Measurements from ENCODE around the gene BPI.

The BPI gene

DNA sequence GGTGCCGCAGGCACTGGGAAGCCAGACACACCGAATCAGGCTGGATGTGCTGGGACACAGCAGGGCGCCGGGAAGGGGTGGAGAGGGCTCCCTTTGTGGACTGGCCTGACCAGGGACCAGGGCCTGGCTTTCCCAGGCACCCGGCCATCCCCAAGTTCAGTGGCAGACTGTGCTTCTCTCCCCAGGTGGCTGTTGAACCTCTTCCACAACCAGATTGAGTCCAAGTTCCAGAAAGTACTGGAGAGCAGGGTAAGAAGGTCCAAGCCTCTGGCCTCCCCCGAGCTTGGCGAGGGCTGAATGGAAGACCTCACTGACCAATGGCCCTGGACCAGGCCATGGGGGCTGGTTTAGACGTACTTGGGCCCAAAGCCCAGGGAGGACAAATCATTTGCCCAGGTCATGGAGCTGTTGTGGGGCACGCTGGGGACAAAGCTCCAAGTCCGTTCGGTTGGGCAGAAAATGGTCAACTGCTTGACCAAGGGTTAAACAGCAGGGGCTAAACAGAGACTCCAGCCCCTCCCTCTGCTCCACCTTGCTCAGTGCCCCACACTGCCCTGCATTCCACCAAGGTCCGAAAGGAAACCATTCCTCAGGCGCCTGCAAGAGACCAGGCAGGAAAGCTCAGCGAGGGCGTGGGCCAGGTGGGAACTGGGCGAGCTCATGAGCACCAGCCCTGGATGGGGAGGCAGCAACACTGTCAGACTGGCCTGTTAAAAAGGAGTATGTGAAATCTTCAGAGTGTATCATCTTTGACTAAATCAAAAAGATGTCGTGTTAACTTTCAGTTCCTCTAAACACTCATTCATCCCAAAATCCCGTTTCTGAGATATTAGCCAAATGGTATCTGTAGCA is 51.4 kb downstream of the BPI start:
- no peak for DNase-seq (ENCODE audit: low read depth)
- TF ChIP-seq, protein P1, sequence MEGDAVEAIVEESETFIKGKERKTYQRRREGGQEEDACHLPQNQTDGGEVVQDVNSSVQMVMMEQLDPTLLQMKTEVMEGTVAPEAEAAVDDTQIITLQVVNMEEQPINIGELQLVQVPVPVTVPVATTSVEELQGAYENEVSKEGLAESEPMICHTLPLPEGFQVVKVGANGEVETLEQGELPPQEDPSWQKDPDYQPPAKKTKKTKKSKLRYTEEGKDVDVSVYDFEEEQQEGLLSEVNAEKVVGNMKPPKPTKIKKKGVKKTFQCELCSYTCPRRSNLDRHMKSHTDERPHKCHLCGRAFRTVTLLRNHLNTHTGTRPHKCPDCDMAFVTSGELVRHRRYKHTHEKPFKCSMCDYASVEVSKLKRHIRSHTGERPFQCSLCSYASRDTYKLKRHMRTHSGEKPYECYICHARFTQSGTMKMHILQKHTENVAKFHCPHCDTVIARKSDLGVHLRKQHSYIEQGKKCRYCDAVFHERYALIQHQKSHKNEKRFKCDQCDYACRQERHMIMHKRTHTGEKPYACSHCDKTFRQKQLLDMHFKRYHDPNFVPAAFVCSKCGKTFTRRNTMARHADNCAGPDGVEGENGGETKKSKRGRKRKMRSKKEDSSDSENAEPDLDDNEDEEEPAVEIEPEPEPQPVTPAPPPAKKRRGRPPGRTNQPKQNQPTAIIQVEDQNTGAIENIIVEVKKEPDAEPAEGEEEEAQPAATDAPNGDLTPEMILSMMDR (IDR thresholded peaks at IDR 0.05; ENCODE audit: low read length, missing control alignments) = no peak
- H3K4me3 ChIP-seq (replicated peaks; ENCODE audit: low read depth, low read length) = no peak overlapping the region

DNA sequence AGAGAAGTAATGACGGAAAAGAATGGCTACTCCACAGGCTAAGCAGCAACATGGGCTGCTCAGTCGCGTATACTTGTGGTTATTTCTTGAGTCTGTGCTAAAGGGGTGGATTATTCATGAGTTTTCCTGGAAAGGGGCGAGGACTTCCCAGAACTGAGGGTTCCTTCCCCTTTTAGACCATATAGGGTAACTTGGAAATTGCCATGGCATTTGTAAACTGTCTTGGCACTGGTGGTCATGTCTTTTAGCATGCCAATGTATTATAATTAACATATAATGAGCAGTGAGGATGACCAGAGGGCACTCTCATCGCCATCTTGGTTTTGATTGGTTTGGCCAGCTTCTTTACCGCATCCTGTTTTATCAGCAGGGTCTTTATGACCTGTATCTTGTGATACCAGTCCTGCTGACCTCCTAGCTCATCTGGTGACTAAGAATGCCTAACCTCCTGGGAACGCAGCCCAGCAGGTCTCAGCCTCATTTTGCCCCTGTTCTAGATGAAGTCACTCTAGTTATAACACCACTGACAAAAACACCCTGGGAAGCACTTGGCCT is 53.8 kb downstream of the BPI start:
- TF ChIP-seq, protein P1 (IDR thresholded peaks at IDR 0.05; ENCODE audit: low read length, missing control alignments) = no peak
- no peak for DNase-seq (ENCODE audit: low read depth)
- H3K4me3 ChIP-seq (replicated peaks; ENCODE audit: low read depth, low read length) = no peak overlapping the region

DNA sequence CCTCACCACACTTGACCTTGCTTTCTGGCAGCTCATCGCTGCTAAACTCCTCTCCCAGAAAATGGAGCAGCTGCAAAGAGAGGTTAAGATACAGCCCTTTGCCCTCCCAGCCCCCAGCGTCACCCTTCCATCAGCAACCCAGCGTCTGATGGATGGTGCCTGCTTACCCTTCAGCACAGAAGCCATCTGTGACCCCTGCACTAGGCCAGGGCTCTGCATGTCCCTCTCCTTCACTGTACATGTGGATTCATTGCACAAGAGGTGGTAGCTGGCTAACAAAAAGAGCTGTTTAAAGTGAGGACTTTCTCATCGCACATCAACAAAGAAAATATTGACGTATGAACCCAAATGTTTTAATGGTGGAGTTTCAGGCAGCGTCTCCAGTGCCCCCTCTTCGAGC is 54.6 kb downstream of the BPI start:
- TF ChIP-seq, protein P1 (IDR thresholded peaks at IDR 0.05; ENCODE audit: low read length, missing control alignments) = no peak
- H3K4me3 ChIP-seq (replicated peaks; ENCODE audit: low read depth, low read length) = no peak overlapping the region
- DNase-seq (ENCODE audit: low read depth) = no peak

DNA sequence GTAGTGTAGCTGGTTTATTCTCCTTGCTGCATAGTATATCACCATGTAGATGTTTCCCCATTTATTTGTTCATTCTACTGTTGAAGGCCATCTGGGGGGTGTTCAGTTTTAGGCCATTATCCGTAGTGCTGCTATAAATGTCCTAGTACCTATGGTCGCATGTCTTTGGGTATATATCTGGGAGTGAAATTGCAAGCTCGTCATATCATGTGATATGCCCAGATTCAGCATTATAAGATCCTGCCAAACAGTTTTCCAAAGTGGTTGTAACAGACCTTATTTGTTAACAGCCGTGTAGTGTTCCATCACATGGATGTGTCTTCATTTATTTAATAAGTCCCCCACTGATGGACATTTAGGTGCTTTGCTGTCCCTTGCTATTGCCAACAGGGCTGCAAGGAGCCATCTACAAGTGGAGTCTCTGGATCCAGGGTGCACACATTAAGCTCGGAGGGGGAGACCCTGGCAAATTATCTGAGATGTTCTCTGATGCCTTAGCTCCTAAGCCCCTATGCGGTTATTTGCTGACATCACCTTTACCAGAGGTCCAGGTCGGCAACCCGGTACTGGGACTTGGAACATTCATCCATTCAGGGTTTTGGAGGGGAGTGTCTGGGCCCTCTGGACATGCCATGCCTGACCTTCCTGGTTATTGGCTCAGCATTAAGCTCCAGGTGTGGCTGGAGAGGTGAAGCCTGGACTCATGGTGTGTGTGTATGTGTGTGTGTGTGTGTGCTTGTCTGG is 59.2 kb downstream of the BPI start:
- H3K4me3 ChIP-seq (replicated peaks; ENCODE audit: low read depth, low read length) = no peak overlapping the region
- no peak for DNase-seq (ENCODE audit: low read depth)
- TF ChIP-seq, protein P1 (IDR thresholded peaks at IDR 0.05; ENCODE audit: low read length, missing control alignments) = no peak

DNA sequence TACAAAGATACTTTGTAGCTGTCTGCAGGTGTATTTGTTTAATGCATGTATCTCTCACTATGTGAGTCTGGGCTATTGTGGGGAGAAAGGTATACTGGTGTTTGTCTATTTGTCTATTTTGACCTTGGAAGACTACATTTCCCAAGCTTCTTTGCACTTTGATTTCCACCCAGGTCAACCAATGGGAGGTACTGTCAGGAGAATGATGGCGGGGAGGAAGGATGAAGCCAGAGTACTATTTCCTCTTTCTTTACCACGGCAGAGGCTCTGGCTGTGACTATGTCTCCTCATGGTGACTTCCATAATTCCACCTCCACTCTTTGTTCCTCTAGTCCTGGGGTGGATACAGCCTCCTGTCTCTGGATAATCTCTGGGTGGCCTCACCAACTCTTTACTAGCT is 65.4 kb downstream of the BPI start:
- no peak overlapping the region for H3K4me3 ChIP-seq (replicated peaks; ENCODE audit: low read depth, low read length)
- TF ChIP-seq, protein P1 (IDR thresholded peaks at IDR 0.05; ENCODE audit: low read length, missing control alignments) = no peak
- peak; percentile 15 for DNase-seq (ENCODE audit: low read depth)

DNA sequence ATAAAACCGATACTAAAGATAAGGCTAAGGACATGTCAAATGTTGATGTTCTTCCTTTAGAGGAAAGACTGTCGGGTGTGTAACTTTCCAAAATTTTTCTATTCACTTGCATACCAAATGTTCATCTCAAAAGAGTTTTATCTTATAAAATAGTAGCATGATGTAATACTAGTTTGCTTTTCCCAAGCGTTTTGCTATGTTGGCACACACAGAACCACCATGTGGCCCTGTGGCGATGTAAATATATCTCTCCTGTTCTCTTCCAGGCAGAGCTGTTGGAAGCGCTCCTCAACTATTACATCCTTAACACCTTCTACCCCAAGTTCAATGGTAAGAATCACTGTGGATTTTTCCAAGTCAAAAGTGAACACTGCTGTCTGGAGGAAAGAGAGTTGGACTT is 68.8 kb downstream of the BPI start:
- TF ChIP-seq, protein P1 (IDR thresholded peaks at IDR 0.05; ENCODE audit: low read length, missing control alignments) = no peak
- H3K4me3 ChIP-seq (replicated peaks; ENCODE audit: low read depth, low read length) = no peak overlapping the region
- peak; percentile 11 for DNase-seq (ENCODE audit: low read depth)
